NB4 (cell line): ENCODE measurements around the gene NOCT.

Experiments used
- POLR2A ChIP-seq: IDR thresholded peaks from 2 replicates; pipeline ENCODE4 v1.6.1; 2011; ENCODE audit warnings: mild to moderate bottlenecking; ENCODE audit not compliant: insufficient read length; ENCODE audit errors: extremely low read depth
- TF ChIP-seq, protein P1 (sequence below): IDR thresholded peaks from one replicate; pipeline ENCODE4 v1.5.1; 2012; ENCODE audit warnings: low read depth, low read length

- no peak for TF ChIP-seq POLR2A
- TF ChIP-seq, protein P1, sequence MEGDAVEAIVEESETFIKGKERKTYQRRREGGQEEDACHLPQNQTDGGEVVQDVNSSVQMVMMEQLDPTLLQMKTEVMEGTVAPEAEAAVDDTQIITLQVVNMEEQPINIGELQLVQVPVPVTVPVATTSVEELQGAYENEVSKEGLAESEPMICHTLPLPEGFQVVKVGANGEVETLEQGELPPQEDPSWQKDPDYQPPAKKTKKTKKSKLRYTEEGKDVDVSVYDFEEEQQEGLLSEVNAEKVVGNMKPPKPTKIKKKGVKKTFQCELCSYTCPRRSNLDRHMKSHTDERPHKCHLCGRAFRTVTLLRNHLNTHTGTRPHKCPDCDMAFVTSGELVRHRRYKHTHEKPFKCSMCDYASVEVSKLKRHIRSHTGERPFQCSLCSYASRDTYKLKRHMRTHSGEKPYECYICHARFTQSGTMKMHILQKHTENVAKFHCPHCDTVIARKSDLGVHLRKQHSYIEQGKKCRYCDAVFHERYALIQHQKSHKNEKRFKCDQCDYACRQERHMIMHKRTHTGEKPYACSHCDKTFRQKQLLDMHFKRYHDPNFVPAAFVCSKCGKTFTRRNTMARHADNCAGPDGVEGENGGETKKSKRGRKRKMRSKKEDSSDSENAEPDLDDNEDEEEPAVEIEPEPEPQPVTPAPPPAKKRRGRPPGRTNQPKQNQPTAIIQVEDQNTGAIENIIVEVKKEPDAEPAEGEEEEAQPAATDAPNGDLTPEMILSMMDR = no peak
These were observed 76.7 kb downstream of the NOCT start for GRCh38 chr4:139092271-139092670.
